Central memory CD8-positive, alpha-beta T cell (primary cell): ENCODE measurements around the gene FBXO42.
A peak's percentile ranks its signal among the peaks of the same experiment; 100 is the strongest.

ENCODE experiments used
- ATAC-seq: fragments of 150-1000 bp; cut with Tn5 transposase; replicated peaks from 2 replicates; pipeline ENCODE4 v1.10.0; 2022; ENCODE audit warnings: mild to moderate bottlenecking, moderate FRiP score, moderate number of reproducible peaks; ENCODE audit not compliant: poor library complexity, severe bottlenecking; ENCODE audit errors: extremely low read depth
- DNase-seq, 2 donors: peaks; one replicate each; pipeline ENCODE4 v3.0.0; 2021; ENCODE audit warnings: low spot score in 2 of 2
- H3K27ac Mint-ChIP-seq: one replicate; pipeline ENCODE4 v1.8.0; 2022; ENCODE audit warnings: low read depth, mild to moderate bottlenecking, moderate library complexity, mixed read lengths
- H3K27me3 Mint-ChIP-seq: one replicate; pipeline ENCODE4 v1.8.0; 2022; ENCODE audit warnings: mixed read lengths
- H3K36me3 Mint-ChIP-seq: one replicate; pipeline ENCODE4 v1.8.0; 2022; ENCODE audit warnings: mild to moderate bottlenecking, moderate library complexity, mixed read lengths; ENCODE audit not compliant: insufficient read depth
- H3K4me1 Mint-ChIP-seq: one replicate; pipeline ENCODE4 v1.8.0; 2022; ENCODE audit warnings: mixed read lengths
- H3K4me3 Mint-ChIP-seq: one replicate; pipeline ENCODE4 v1.8.0; 2022; ENCODE audit warnings: mild to moderate bottlenecking, moderate library complexity, mixed read lengths
- H3K9me3 Mint-ChIP-seq: one replicate; pipeline ENCODE4 v1.8.0; 2022; ENCODE audit warnings: mixed read lengths

Gene FBXO42

GRCh38 chr1:16385659-16386453 is 33.6 kb upstream of the FBXO42 start:
- Mint-ChIP-seq H3K27me3 (no peaks in the 10 kb centered on the region), H3K36me3 (peaks cover 10% of the 10 kb centered on the region), H3K4me1 (peaks cover 65% of the 10 kb centered on the region), H3K27ac (peak overlapping the region; percentile 72), H3K9me3 (no peaks in the 10 kb centered on the region), H3K4me3 (peak overlapping the region; percentile 76)
- ATAC-seq: no peak
- no peak for DNase-seq

- DNase-seq: no peak
- no peak for ATAC-seq
- H3K27me3 Mint-ChIP-seq: no peaks in the 10 kb centered on the region
- H3K4me1 Mint-ChIP-seq: peaks cover 60% of the 10 kb centered on the region
- H3K27ac Mint-ChIP-seq: peak overlapping the region; percentile 72
- H3K9me3 Mint-ChIP-seq: no peaks in the 10 kb centered on the region
- peaks cover 11% of the 10 kb centered on the region for H3K36me3 Mint-ChIP-seq
- peak overlapping the region; percentile 20 for H3K4me3 Mint-ChIP-seq
Measured at GRCh38 chr1:16383888-16384287, 31.6 kb upstream of the FBXO42 start.

- ATAC-seq: no peak
- peaks cover 68% of the 10 kb centered on the region for H3K4me1 Mint-ChIP-seq
- no peak overlapping the region for H3K27ac Mint-ChIP-seq
Measured at GRCh38 chr1:16380868-16381267, 28.6 kb upstream of the FBXO42 start.

GRCh38 chr1:16378443-16378842 is 26.2 kb upstream of the FBXO42 start:
- Mint-ChIP-seq H3K36me3 (peaks cover 12% of the 10 kb centered on the region), H3K27ac (no peak overlapping the region), H3K9me3 (no peaks in the 10 kb centered on the region), H3K4me3 (no peak overlapping the region), H3K4me1 (peaks cover 63% of the 10 kb centered on the region), H3K27me3 (no peaks in the 10 kb centered on the region)
- no peak for DNase-seq
- ATAC-seq: no peak

More at GRCh38 chr1:16380868-16381267, 28.6 kb upstream of the FBXO42 start:
- Mint-ChIP-seq H3K9me3 (no peaks in the 10 kb centered on the region), H3K36me3 (peaks cover 9% of the 10 kb centered on the region), H3K4me3 (no peak overlapping the region), H3K27me3 (no peaks in the 10 kb centered on the region)
- DNase-seq: no peak

GRCh38 chr1:16376971-16377370 is 24.7 kb upstream of the FBXO42 start:
- ATAC-seq (no peak), DNase-seq (no peak)
- H3K9me3 Mint-ChIP-seq: no peaks in the 10 kb centered on the region
- H3K27ac Mint-ChIP-seq: no peak overlapping the region
- peaks cover 17% of the 10 kb centered on the region for H3K36me3 Mint-ChIP-seq
- H3K4me3 Mint-ChIP-seq: peak overlapping the region; percentile 36
- H3K27me3 Mint-ChIP-seq: no peaks in the 10 kb centered on the region
- peaks cover 66% of the 10 kb centered on the region for H3K4me1 Mint-ChIP-seq

- no peak for DNase-seq
- Mint-ChIP-seq H3K9me3 (no peaks in the 10 kb centered on the region), H3K4me1 (peaks cover 69% of the 10 kb centered on the region), H3K4me3 (no peak overlapping the region), H3K27me3 (no peaks in the 10 kb centered on the region), H3K27ac (peak overlapping the region; percentile 29), H3K36me3 (peaks cover 17% of the 10 kb centered on the region)
- ATAC-seq: no peak
Measured at GRCh38 chr1:16375521-16376340, 23.5 kb upstream of the FBXO42 start.

- DNase-seq (no peak), ATAC-seq (no peak)
- Mint-ChIP-seq H3K4me3 (peak overlapping the region; percentile 26), H3K4me1 (peaks cover 68% of the 10 kb centered on the region), H3K9me3 (no peaks in the 10 kb centered on the region), H3K27me3 (no peaks in the 10 kb centered on the region), H3K27ac (peak overlapping the region; percentile 41), H3K36me3 (peaks cover 15% of the 10 kb centered on the region)
Measured at GRCh38 chr1:16374266-16374665, 22.0 kb upstream of the FBXO42 start.

GRCh38 chr1:16372535-16373285 is 20.4 kb upstream of the FBXO42 start:
- Mint-ChIP-seq H3K36me3 (peaks cover 18% of the 10 kb centered on the region), H3K27ac (peak overlapping the region; percentile 73), H3K9me3 (no peaks in the 10 kb centered on the region), H3K4me1 (peaks cover 68% of the 10 kb centered on the region), H3K4me3 (no peak overlapping the region), H3K27me3 (no peaks in the 10 kb centered on the region)
- no peak for ATAC-seq
- no peak for DNase-seq

GRCh38 chr1:16371725-16372124 is 19.4 kb upstream of the FBXO42 start:
- no peak for DNase-seq

GRCh38 chr1:16369821-16370220 is 17.5 kb upstream of the FBXO42 start:
- peaks cover 48% of the 10 kb centered on the region for H3K4me1 Mint-ChIP-seq
- no peak for DNase-seq
- H3K4me3 Mint-ChIP-seq: no peak overlapping the region
- peaks cover 23% of the 10 kb centered on the region for H3K36me3 Mint-ChIP-seq
- H3K27me3 Mint-ChIP-seq: no peaks in the 10 kb centered on the region
- H3K27ac Mint-ChIP-seq: no peak overlapping the region
- ATAC-seq: no peak
- no peaks in the 10 kb centered on the region for H3K9me3 Mint-ChIP-seq

More at GRCh38 chr1:16371725-16372124, 19.4 kb upstream of the FBXO42 start:
- Mint-ChIP-seq H3K36me3 (peaks cover 26% of the 10 kb centered on the region), H3K4me3 (peak overlapping the region; percentile 42), H3K4me1 (peaks cover 58% of the 10 kb centered on the region), H3K27ac (peak overlapping the region; percentile 73), H3K27me3 (no peaks in the 10 kb centered on the region), H3K9me3 (no peaks in the 10 kb centered on the region)
- ATAC-seq: no peak

- Mint-ChIP-seq H3K9me3 (no peaks in the 10 kb centered on the region), H3K36me3 (peaks cover 17% of the 10 kb centered on the region), H3K27ac (peak overlapping the region; percentile 96), H3K27me3 (no peaks in the 10 kb centered on the region), H3K4me1 (peaks cover 37% of the 10 kb centered on the region), H3K4me3 (peak overlapping the region; percentile 97)
- DNase-seq (no peak), ATAC-seq (no peak)
Measured at GRCh38 chr1:16367968-16368890, 15.9 kb upstream of the FBXO42 start.
